HCT116 (cell line): ENCODE data around the gene TXLNA. TPM values are rescaled to one million over a fixed set of nuclear protein-coding genes. Genes with fewer than 3 reads are reported as not detected.

Experiments used
- ATAC-seq: fragments of 200-7000 bp; cut with Tn5 transposase; 2 replicates; pipeline ENCODE4 v1.9.1; 2020; ENCODE audit warnings: mild to moderate bottlenecking, moderate library complexity
- BruUV-seq: library from RNA; stranded (reverse); fragments of 400-500 nt; replicated peaks from 2 replicates; lab custom pipeline; 2021; lab: Mats Ljungman, UMichigan
- CTCF ChIA-PET: fragments of 300-600 bp; sonication (Branson Sonifier 250); formaldehyde crosslinking; loops from one replicate; lab custom pipeline; 2021; ENCODE audit warnings: antibody characterized with exemption; lab: Charles Lee
- POLR2A ChIA-PET: fragments of 300-600, 350-600 bp; sonication (Branson Sonifier 250); formaldehyde crosslinking; loops from one replicate; lab custom pipeline; 2021; ENCODE audit warnings: antibody characterized with exemption; lab: Charles Lee
- RAD21 ChIA-PET, 2 experiments: fragments of 300-600 bp; sonication (Branson Sonifier 250); formaldehyde crosslinking; loops; one replicate each; lab custom pipeline; 2023; ENCODE audit warnings: low total read pairs in 2 of 2; ENCODE audit not compliant: uncharacterized antibody in 2 of 2, unreplicated experiment in 2 of 2, low non-redundant PET in 1 of 2; lab: Charles Lee
- DNase-seq: peaks from one replicate; pipeline ENCODE4 v3.0.0-alpha.2; 2010; ENCODE audit warnings: low read depth, low spot score
- H2AFZ ChIP-seq: fragments of 200-600 bp; shearing (Covaris generic), sonication (generic); 2 replicates; pipeline ENCODE4 v1.6.1; 2017; ENCODE audit warnings: low read depth, mixed run types, mixed read lengths, antibody characterized with exemption, low read length; ENCODE audit not compliant: poor library complexity, severe bottlenecking
- H3K27ac ChIP-seq: 2 replicates; pipeline ENCODE4 v1.5.1; 2012; ENCODE audit warnings: low read depth, low read length
- H3K27me3 ChIP-seq: fragments of 200-600 bp; sonication (generic); 2 replicates; pipeline ENCODE4 v1.6.1; 2016; ENCODE audit warnings: mixed run types, low read length, mixed read lengths; ENCODE audit not compliant: insufficient read depth
- H3K36me3 ChIP-seq, 2 experiments: fragments of 200-500 bp in 1 of 2; fragments of 200-600 bp in 1 of 2; sonication (Bioruptor generic) in 1 of 2; sonication (generic) in 1 of 2; 2 replicates each; pipeline versions ENCODE4 v1.5.1 to v1.6.1; 2014 to 2016; ENCODE audit warnings: low read length in 2 of 2, inconsistent platforms in 1 of 2, mixed read lengths in 1 of 2, mixed run types in 1 of 2; ENCODE audit not compliant: insufficient read depth in 2 of 2, control insufficient read depth in 1 of 2
- H3K4me1 ChIP-seq, 2 experiments: fragments of 200-600 bp in 1 of 2; sonication (generic) in 1 of 2; 2 replicates each; pipeline versions ENCODE4 v1.5.1 to v1.6.1; 2012 to 2017; ENCODE audit warnings: low read length in 2 of 2, inconsistent platforms in 1 of 2, mild to moderate bottlenecking in 1 of 2, mixed read lengths in 1 of 2, mixed run types in 1 of 2, moderate library complexity in 1 of 2; ENCODE audit not compliant: insufficient read depth in 2 of 2, control insufficient read depth in 1 of 2
- H3K4me2 ChIP-seq: fragments of 200-600 bp; sonication (generic); 2 replicates; pipeline ENCODE4 v1.6.1; 2017; ENCODE audit warnings: mixed run types, low read length, mixed read lengths
- H3K4me3 ChIP-seq, 2 experiments: fragments of 200-600 bp in 1 of 2; sonication (generic) in 1 of 2; replicated peaks in 1 of 2; 2 replicates each; pipeline ENCODE4 v1.5.1; 2011 to 2016; ENCODE audit warnings: low read length in 2 of 2, control low read depth in 1 of 2, low read depth in 1 of 2, mild to moderate bottlenecking in 1 of 2, mixed read lengths in 1 of 2, mixed run types in 1 of 2
- H3K79me2 ChIP-seq: fragments of 200-600 bp; sonication (generic); 2 replicates; pipeline ENCODE4 v1.6.1; 2017; ENCODE audit warnings: mild to moderate bottlenecking, mixed run types, low read length, moderate library complexity, mixed read lengths; ENCODE audit not compliant: insufficient read depth
- H3K9ac ChIP-seq: fragments of 200-600 bp; sonication (generic); 2 replicates; pipeline ENCODE4 v1.6.1; 2016; ENCODE audit warnings: low read length, mixed read lengths
- H3K9me2 ChIP-seq: fragments of 200-600 bp; sonication (generic), shearing (Covaris generic); 2 replicates; pipeline ENCODE4 v1.6.1; 2017; ENCODE audit warnings: mixed run types, mild to moderate bottlenecking, moderate library complexity; ENCODE audit not compliant: insufficient read depth
- H3K9me3 ChIP-seq, 2 experiments: fragments of 200-500 bp in 1 of 2; fragments of 200-600 bp in 1 of 2; sonication (Bioruptor generic) in 1 of 2; sonication (generic) in 1 of 2; 2 replicates each; pipeline ENCODE4 v1.6.1; 2014 to 2017; ENCODE audit warnings: low read length in 2 of 2, mixed read lengths in 2 of 2, inconsistent platforms in 1 of 2, low read depth in 1 of 2, mild to moderate bottlenecking in 1 of 2, mixed run types in 1 of 2, moderate library complexity in 1 of 2; ENCODE audit not compliant: control insufficient read depth in 1 of 2, insufficient read depth in 1 of 2
- H4K20me1 ChIP-seq: fragments of 200-600 bp; sonication (generic), shearing (Covaris generic); 2 replicates; pipeline ENCODE4 v1.6.1; 2017; ENCODE audit warnings: mixed run types, mild to moderate bottlenecking, moderate library complexity; ENCODE audit not compliant: insufficient read depth
- CBX3 ChIP-seq: IDR thresholded peaks from 2 replicates; pipeline ENCODE4 v1.6.1; 2012; ENCODE audit warnings: low read depth
- EGR1 ChIP-seq: IDR thresholded peaks from 2 replicates; pipeline ENCODE4 v1.6.1; 2012; ENCODE audit warnings: low read depth
- MAX ChIP-seq: IDR thresholded peaks from 2 replicates; pipeline ENCODE4 v1.6.1; 2012
- POLR2A ChIP-seq: IDR thresholded peaks from 2 replicates; pipeline ENCODE4 v1.7.0; 2011; ENCODE audit warnings: borderline replicate concordance; ENCODE audit not compliant: insufficient read depth, insufficient read length; ENCODE audit errors: extremely low read depth
- POLR2AphosphoS5 ChIP-seq: IDR thresholded peaks from 2 replicates; pipeline ENCODE4 v1.6.1; 2011; ENCODE audit warnings: mild to moderate bottlenecking, low read depth, low read length, moderate library complexity
- RAD21 ChIP-seq: IDR thresholded peaks from 2 replicates; pipeline ENCODE4 v1.6.1; 2012; ENCODE audit warnings: low read depth, mild to moderate bottlenecking
- ZFX ChIP-seq: fragments of 450-650 bp; IDR thresholded peaks from 2 replicates; pipeline ENCODE4 v1.6.1; 2017
- intact Hi-C: fragments of 100-400 bp; cut with micrococcal nuclease; formaldehyde crosslinking; loops from 2 replicates; pipeline ENCODE4 v1.10.0; 2022
- total RNA-seq: library from RNA; stranded (reverse); gene quantifications from one replicate; pipeline ENCODE4 v1.2.1, GENCODE V29; 2021; ENCODE audit not compliant: unreplicated experiment
- TF ChIP-seq, protein P1 (sequence below): IDR thresholded peaks from 2 replicates; pipeline ENCODE4 v1.6.1; 2012
- TF ChIP-seq, protein P2 (sequence below): IDR thresholded peaks from 2 replicates; pipeline ENCODE4 v1.6.1; 2011; ENCODE audit warnings: mild to moderate bottlenecking, low read length, moderate library complexity; ENCODE audit not compliant: insufficient replicate concordance; ENCODE audit errors: extremely low read depth
- TF ChIP-seq, protein P3 (sequence below), 3 experiments: fragments of 200-600 bp in 1 of 3; sonication (generic) in 1 of 3; IDR thresholded peaks in 2 of 3; conservative IDR thresholded peaks in 1 of 3; 2 replicates each; pipeline ENCODE4 v1.5.1; 2012 to 2017; ENCODE audit warnings: low read depth in 2 of 3, low read length in 2 of 3, antibody characterized with exemption in 1 of 3, borderline replicate concordance in 1 of 3, control low read depth in 1 of 3, mild to moderate bottlenecking in 1 of 3, mixed read lengths in 1 of 3, mixed run types in 1 of 3, moderate library complexity in 1 of 3; ENCODE audit not compliant: insufficient read depth in 1 of 3

The TXLNA gene
- total RNA-seq, 1 experiment from 2014 or later, result 37.2 TPM

GRCh38 chr1:32199043-32199716, 19.7 kb downstream of the TXLNA start:
- Histone ChIP-seq H3K27me3 (no peaks in the 10 kb centered on the region), H3K9ac (no peak overlapping the region), H3K4me1 (peaks cover 5 to 21% of the 10 kb centered on the region in 2 experiments; a peak in 3 of 4 replicates), H3K4me3 (no peak overlapping the region), H3K9me3 (no peaks in the 10 kb centered on the region), H3K79me2 (no peaks in the 10 kb centered on the region), H2AFZ (no peak overlapping the region), H3K9me2 (no peaks in the 10 kb centered on the region), H4K20me1 (no peaks in the 10 kb centered on the region), H3K27ac (no peak overlapping the region), H3K36me3 (peaks cover 10 to 32% of the 10 kb centered on the region in 2 experiments), H3K4me2 (no peak overlapping the region)
- no TSS peak for BruUV-seq
- RAD21 ChIA-PET, result no interaction called here
- POLR2A ChIA-PET, result no interaction called here
- intact Hi-C loops, result no loop called here
- TF ChIP-seq ZFX, result no peak
- peak; percentile 23; the same call in 1 of the 2 replicates for TF ChIP-seq POLR2AphosphoS5
- 0 out of 2 replicates have a peak, but pooled peaks have one; percentile 10 for ATAC-seq
- CTCF ChIA-PET, result no interaction called here
- no peak for DNase-seq

- no peaks in the 10 kb centered on the region for H3K9me3 ChIP-seq
- intact Hi-C loops, result no loop called here
- H3K27me3 ChIP-seq, result no peaks in the 10 kb centered on the region
- H2AFZ ChIP-seq, result no peak overlapping the region
- TF ChIP-seq MAX (no peak), EGR1 (no peak), CBX3 (no peak), ZFX (no peak), RAD21 (no peak), POLR2A (no peak)
- TF ChIP-seq, protein P1, sequence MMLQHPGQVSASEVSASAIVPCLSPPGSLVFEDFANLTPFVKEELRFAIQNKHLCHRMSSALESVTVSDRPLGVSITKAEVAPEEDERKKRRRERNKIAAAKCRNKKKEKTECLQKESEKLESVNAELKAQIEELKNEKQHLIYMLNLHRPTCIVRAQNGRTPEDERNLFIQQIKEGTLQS, result no peak
- TF ChIP-seq, protein P2, sequence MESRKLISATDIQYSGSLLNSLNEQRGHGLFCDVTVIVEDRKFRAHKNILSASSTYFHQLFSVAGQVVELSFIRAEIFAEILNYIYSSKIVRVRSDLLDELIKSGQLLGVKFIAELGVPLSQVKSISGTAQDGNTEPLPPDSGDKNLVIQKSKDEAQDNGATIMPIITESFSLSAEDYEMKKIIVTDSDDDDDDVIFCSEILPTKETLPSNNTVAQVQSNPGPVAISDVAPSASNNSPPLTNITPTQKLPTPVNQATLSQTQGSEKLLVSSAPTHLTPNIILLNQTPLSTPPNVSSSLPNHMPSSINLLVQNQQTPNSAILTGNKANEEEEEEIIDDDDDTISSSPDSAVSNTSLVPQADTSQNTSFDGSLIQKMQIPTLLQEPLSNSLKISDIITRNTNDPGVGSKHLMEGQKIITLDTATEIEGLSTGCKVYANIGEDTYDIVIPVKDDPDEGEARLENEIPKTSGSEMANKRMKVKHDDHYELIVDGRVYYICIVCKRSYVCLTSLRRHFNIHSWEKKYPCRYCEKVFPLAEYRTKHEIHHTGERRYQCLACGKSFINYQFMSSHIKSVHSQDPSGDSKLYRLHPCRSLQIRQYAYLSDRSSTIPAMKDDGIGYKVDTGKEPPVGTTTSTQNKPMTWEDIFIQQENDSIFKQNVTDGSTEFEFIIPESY, result no peak
- TF ChIP-seq, protein P3, sequence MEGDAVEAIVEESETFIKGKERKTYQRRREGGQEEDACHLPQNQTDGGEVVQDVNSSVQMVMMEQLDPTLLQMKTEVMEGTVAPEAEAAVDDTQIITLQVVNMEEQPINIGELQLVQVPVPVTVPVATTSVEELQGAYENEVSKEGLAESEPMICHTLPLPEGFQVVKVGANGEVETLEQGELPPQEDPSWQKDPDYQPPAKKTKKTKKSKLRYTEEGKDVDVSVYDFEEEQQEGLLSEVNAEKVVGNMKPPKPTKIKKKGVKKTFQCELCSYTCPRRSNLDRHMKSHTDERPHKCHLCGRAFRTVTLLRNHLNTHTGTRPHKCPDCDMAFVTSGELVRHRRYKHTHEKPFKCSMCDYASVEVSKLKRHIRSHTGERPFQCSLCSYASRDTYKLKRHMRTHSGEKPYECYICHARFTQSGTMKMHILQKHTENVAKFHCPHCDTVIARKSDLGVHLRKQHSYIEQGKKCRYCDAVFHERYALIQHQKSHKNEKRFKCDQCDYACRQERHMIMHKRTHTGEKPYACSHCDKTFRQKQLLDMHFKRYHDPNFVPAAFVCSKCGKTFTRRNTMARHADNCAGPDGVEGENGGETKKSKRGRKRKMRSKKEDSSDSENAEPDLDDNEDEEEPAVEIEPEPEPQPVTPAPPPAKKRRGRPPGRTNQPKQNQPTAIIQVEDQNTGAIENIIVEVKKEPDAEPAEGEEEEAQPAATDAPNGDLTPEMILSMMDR (IDR thresholded peaks at IDR 0.05 in 2 of 3, conservative IDR thresholded peaks at IDR 0.05 in 1 of 3; ENCODE audit: borderline replicate concordance in 1 of 3, insufficient read depth in 1 of 3, low read depth in 2 of 3, low read length in 2 of 3), result no peak
- 0 out of 2 replicates have a peak overlapping the region, but pooled peaks have one; percentile 47 for H3K9ac ChIP-seq
- no peaks in the 10 kb centered on the region for H3K79me2 ChIP-seq
- no peaks in the 10 kb centered on the region for H3K9me2 ChIP-seq
- BruUV-seq, result no TSS peak
- ChIA-PET POLR2A (no interaction called here), RAD21 (no interaction called here), CTCF (interaction anchor here (1.4 kb wide), 1 partner anchor 16 kb away, joined by 3 read pairs; no protein-coding TSS in a partner anchor)
- no peaks in the 10 kb centered on the region for H4K20me1 ChIP-seq
- DNase-seq, result no peak
- peaks cover 5 to 21% of the 10 kb centered on the region in 2 experiments; a peak in 3 of 4 replicates for H3K4me1 ChIP-seq
- 0 out of 2 replicates have a peak, but pooled peaks have one; percentile 6 for ATAC-seq
- peak overlapping the region; percentile 71 for H3K4me2 ChIP-seq
- H3K36me3 ChIP-seq, result peaks cover 5 to 26% of the 10 kb centered on the region in 2 experiments
- H3K27ac ChIP-seq, result no peak overlapping the region
- H3K4me3 ChIP-seq, result no peak overlapping the region
Measured at GRCh38 chr1:32199717-32200072, 20.2 kb downstream of the TXLNA start.
